SK-N-SH treated with all-trans-retinoic acid at 6 μM for 48 hours (cell line): ENCODE results near the gene MTCL1.

Experiments used
- ATAC-seq: fragments of 200-7000 bp; cut with Tn5 transposase; 3 replicates; pipeline ENCODE4 v1.9.1; 2020; ENCODE audit warnings: mild to moderate bottlenecking, moderate library complexity
- ARNTL ChIP-seq: fragments of 450-650 bp; formaldehyde crosslinking; IDR thresholded peaks from 2 replicates; pipeline ENCODE4 v1.5.0; 2020; ENCODE audit warnings: low read depth, mild to moderate bottlenecking, moderate library complexity, borderline replicate concordance
- BACH2 ChIP-seq: fragments of 250-450 bp; sonication (Bioruptor Pico); IDR thresholded peaks from 2 replicates; pipeline ENCODE4 v1.9.0; 2021; ENCODE audit warnings: mild to moderate bottlenecking, borderline replicate concordance
- CSDC2 ChIP-seq: fragments of 250-450 bp; sonication (Bioruptor Pico); IDR thresholded peaks from 2 replicates; pipeline ENCODE4 v1.5.0; 2020; ENCODE audit warnings: mild to moderate bottlenecking, moderate library complexity
- GLIS3 ChIP-seq: fragments of 250-450 bp; sonication (Bioruptor Pico); IDR thresholded peaks from 2 replicates; pipeline ENCODE4 v1.5.0; 2020; ENCODE audit warnings: mild to moderate bottlenecking, moderate library complexity
- ISL1 ChIP-seq: fragments of 250-450 bp; sonication (Bioruptor Pico); IDR thresholded peaks from 2 replicates; pipeline ENCODE4 v2.1.2; 2022; ENCODE audit warnings: mild to moderate bottlenecking, moderate library complexity
- OSR1 ChIP-seq: fragments of 250-450 bp; sonication (Bioruptor Pico); IDR thresholded peaks from 2 replicates; pipeline ENCODE4 v1.8.0; 2022; ENCODE audit warnings: moderate library complexity, mild to moderate bottlenecking, inconsistent platforms
- PPARA ChIP-seq: fragments of 250-450 bp; sonication (Bioruptor Pico); IDR thresholded peaks from 2 replicates; pipeline ENCODE4 v1.5.0; 2020; ENCODE audit warnings: mild to moderate bottlenecking, borderline replicate concordance
- SNAI2 ChIP-seq: fragments of 250-450 bp; sonication (Bioruptor Pico); IDR thresholded peaks from 2 replicates; pipeline ENCODE4 v1.5.0; 2020; ENCODE audit warnings: mild to moderate bottlenecking, moderate library complexity
- TOX ChIP-seq: fragments of 250-450 bp; sonication (Bioruptor Pico); IDR thresholded peaks from 2 replicates; pipeline ENCODE4 v1.8.0; 2021; ENCODE audit warnings: mild to moderate bottlenecking, moderate library complexity, borderline replicate concordance
- ZFP3 ChIP-seq: fragments of 250-450 bp; sonication (Bioruptor Pico); IDR thresholded peaks from 2 replicates; pipeline ENCODE4 v1.5.0; 2020; ENCODE audit warnings: mild to moderate bottlenecking, moderate library complexity
- ZFP30 ChIP-seq: fragments of 450-650 bp; formaldehyde crosslinking; IDR thresholded peaks from 2 replicates; pipeline ENCODE4 v1.5.0; 2022; ENCODE audit warnings: mild to moderate bottlenecking, moderate library complexity
- ZNF565 ChIP-seq: fragments of 450-650 bp; formaldehyde crosslinking; conservative IDR thresholded peaks from 2 replicates; pipeline ENCODE4 v1.5.0; 2020; ENCODE audit warnings: low read depth, mild to moderate bottlenecking, moderate library complexity
- ZNF70 ChIP-seq: fragments of 450-650 bp; formaldehyde crosslinking; IDR thresholded peaks from 2 replicates; pipeline ENCODE4 v1.5.0; 2020; ENCODE audit warnings: mild to moderate bottlenecking, moderate library complexity
- ZNF8 ChIP-seq: fragments of 450-650 bp; formaldehyde crosslinking; IDR thresholded peaks from 2 replicates; pipeline ENCODE4 v1.5.0; 2020; ENCODE audit warnings: mild to moderate bottlenecking, moderate library complexity
- TF ChIP-seq, protein P1 (sequence below): fragments of 250-450 bp; sonication (Bioruptor Pico); IDR thresholded peaks from 2 replicates; pipeline ENCODE4 v1.5.0; 2020; ENCODE audit warnings: mild to moderate bottlenecking, moderate library complexity
- TF ChIP-seq, protein P2 (sequence below): fragments of 250-450 bp; sonication (Bioruptor Pico); IDR thresholded peaks from 2 replicates; pipeline ENCODE4 v1.8.0; 2021; ENCODE audit warnings: low read depth, mild to moderate bottlenecking, moderate library complexity, borderline replicate concordance
- TF ChIP-seq, protein P3 (sequence below): fragments of 250-450 bp; sonication (Bioruptor Pico); IDR thresholded peaks from 2 replicates; pipeline ENCODE4 v1.8.0; 2020; ENCODE audit warnings: mild to moderate bottlenecking, moderate library complexity, borderline replicate concordance
- TF ChIP-seq, protein P4 (sequence below): fragments of 250-450 bp; sonication (Bioruptor Pico); IDR thresholded peaks from 2 replicates; pipeline ENCODE4 v1.5.1; 2020; ENCODE audit warnings: low read depth, mild to moderate bottlenecking, moderate library complexity

MTCL1 gene

DNA sequence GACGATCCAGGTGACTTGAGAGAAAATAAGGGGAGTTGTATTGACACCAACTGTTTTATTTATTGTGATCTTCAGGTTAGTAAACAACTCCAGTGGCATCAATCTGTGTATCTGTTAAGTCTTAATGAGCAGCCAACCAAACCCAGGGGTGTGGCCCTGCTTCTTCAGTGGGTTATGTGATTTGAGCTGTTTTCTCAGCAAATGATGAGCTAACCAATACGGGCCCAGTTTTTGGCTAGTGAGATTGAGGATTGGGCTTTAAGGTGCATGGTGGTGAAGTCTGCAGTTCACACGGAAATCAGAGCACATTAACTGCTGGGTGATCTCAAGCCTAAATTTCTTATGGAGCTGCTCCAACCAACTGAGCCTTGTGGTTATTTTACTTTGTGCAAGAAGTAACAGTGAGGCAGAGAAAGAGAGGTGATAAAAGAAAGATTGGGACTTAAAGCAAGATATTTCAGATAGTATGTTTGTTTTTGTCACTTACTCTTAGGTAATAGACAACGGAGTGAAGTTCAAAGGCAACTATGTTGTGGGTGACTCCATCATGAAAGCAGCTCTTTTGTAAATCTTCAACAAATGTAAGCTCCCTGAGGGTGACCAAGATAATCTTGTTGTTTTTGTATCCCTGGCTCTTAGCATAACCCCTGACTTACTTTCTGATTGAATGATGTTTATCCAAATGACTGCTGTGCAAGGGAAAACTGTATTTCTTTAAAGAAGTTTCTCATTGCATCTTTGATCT lies 2.4 kb downstream of the MTCL1 start:
- TF ChIP-seq ZFP30 (CRISPR knock-in tag) (no peak), BACH2 (CRISPR knock-in tag) (no peak), PPARA (CRISPR knock-in tag) (no peak)
- peak; percentile 16 for ATAC-seq

DNA sequence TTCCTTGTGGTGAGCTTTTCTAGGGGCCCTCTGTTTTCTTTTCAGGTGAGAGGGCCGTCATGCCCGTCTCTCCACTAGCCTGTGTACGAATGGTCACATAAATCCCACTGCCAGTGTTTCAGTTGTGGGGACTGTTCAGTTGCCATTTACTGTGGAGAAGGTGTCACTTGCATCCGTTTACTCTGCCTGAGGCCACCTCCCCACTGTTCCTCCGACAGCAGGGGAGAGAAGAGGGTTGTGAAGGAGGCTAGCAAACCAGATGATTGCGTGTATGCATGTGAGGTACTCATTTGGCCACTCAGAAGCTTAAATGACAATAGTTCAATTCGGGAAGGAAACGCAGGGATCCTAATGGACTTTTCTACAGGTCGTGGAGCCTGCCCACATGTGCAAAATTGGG lies 3.3 kb downstream of the MTCL1 start:
- no peak for ATAC-seq
- TF ChIP-seq, protein P1, sequence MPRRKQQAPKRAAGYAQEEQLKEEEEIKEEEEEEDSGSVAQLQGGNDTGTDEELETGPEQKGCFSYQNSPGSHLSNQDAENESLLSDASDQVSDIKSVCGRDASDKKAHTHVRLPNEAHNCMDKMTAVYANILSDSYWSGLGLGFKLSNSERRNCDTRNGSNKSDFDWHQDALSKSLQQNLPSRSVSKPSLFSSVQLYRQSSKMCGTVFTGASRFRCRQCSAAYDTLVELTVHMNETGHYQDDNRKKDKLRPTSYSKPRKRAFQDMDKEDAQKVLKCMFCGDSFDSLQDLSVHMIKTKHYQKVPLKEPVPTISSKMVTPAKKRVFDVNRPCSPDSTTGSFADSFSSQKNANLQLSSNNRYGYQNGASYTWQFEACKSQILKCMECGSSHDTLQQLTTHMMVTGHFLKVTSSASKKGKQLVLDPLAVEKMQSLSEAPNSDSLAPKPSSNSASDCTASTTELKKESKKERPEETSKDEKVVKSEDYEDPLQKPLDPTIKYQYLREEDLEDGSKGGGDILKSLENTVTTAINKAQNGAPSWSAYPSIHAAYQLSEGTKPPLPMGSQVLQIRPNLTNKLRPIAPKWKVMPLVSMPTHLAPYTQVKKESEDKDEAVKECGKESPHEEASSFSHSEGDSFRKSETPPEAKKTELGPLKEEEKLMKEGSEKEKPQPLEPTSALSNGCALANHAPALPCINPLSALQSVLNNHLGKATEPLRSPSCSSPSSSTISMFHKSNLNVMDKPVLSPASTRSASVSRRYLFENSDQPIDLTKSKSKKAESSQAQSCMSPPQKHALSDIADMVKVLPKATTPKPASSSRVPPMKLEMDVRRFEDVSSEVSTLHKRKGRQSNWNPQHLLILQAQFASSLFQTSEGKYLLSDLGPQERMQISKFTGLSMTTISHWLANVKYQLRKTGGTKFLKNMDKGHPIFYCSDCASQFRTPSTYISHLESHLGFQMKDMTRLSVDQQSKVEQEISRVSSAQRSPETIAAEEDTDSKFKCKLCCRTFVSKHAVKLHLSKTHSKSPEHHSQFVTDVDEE (CRISPR knock-in tag) = no peak
- no peak for TF ChIP-seq ARNTL
- TF ChIP-seq ZNF70 = no peak
- TF ChIP-seq, protein P2, sequence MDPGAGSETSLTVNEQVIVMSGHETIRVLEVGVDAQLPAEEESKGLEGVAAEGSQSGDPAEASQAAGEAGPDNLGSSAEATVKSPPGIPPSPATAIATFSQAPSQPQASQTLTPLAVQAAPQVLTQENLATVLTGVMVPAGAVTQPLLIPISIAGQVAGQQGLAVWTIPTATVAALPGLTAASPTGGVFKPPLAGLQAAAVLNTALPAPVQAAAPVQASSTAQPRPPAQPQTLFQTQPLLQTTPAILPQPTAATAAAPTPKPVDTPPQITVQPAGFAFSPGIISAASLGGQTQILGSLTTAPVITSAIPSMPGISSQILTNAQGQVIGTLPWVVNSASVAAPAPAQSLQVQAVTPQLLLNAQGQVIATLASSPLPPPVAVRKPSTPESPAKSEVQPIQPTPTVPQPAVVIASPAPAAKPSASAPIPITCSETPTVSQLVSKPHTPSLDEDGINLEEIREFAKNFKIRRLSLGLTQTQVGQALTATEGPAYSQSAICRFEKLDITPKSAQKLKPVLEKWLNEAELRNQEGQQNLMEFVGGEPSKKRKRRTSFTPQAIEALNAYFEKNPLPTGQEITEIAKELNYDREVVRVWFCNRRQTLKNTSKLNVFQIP = no peak
- no peak for TF ChIP-seq TOX (CRISPR knock-in tag)
- TF ChIP-seq, protein P3, sequence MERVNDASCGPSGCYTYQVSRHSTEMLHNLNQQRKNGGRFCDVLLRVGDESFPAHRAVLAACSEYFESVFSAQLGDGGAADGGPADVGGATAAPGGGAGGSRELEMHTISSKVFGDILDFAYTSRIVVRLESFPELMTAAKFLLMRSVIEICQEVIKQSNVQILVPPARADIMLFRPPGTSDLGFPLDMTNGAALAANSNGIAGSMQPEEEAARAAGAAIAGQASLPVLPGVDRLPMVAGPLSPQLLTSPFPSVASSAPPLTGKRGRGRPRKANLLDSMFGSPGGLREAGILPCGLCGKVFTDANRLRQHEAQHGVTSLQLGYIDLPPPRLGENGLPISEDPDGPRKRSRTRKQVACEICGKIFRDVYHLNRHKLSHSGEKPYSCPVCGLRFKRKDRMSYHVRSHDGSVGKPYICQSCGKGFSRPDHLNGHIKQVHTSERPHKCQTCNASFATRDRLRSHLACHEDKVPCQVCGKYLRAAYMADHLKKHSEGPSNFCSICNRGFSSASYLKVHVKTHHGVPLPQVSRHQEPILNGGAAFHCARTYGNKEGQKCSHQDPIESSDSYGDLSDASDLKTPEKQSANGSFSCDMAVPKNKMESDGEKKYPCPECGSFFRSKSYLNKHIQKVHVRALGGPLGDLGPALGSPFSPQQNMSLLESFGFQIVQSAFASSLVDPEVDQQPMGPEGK (CRISPR knock-in tag) = no peak
- TF ChIP-seq BACH2 (CRISPR knock-in tag) = no peak
- no peak for TF ChIP-seq PPARA (CRISPR knock-in tag)
- TF ChIP-seq, protein P4, sequence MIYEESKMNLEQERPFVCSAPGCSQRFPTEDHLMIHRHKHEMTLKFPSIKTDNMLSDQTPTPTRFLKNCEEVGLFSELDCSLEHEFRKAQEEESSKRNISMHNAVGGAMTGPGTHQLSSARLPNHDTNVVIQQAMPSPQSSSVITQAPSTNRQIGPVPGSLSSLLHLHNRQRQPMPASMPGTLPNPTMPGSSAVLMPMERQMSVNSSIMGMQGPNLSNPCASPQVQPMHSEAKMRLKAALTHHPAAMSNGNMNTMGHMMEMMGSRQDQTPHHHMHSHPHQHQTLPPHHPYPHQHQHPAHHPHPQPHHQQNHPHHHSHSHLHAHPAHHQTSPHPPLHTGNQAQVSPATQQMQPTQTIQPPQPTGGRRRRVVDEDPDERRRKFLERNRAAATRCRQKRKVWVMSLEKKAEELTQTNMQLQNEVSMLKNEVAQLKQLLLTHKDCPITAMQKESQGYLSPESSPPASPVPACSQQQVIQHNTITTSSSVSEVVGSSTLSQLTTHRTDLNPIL (CRISPR knock-in tag) = no peak
- TF ChIP-seq ZFP3 (CRISPR knock-in tag) = no peak
- TF ChIP-seq SNAI2 (CRISPR knock-in tag) = no peak
- no peak for TF ChIP-seq ZNF565 (CRISPR knock-in tag)

DNA sequence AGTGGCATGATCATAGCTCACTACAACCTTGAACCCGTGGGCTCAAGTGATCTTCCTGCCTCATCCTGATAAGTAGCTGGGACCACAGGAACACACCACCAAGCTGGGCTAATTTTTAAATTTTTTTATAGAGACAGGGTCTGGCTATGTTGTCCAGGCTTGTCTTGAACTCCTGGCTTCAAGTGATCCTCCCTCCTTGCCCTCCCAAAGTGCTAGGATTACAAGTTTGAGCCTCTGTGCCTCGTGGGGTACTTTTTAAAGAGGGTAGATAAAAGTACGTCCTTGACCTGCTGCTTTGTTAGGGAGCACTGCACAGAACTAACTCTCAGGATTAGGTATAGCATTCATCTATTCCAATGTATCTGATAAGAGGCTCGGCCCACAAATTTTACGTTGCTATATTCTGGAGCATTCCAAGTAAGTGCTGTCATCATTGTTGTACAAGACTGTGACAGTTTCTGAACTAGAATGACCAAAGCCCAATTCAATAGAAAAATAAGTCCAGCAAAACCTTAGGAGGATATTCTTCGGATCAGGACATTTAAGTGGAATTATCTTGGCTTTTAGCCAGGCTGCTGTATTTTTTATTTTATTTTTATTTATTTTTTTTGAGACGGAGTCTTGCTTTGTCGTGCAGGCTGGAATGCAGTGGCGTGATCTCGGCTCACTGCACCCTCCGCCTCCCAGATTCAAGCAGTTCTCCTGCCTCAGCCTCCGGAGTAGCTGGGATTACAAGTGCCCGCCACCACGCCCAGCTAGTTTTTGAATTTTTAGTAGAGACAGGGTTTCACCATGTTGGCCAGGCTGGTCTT lies 4.1 kb downstream of the MTCL1 start:
- TF ChIP-seq SNAI2 (CRISPR knock-in tag) (no peak), BACH2 (CRISPR knock-in tag) (no peak), ZNF565 (CRISPR knock-in tag) (no peak), OSR1 (CRISPR knock-in tag) (no peak), ZFP30 (CRISPR knock-in tag) (no peak), ISL1 (CRISPR knock-in tag) (no peak), ZNF8 (CRISPR knock-in tag) (no peak), ARNTL (no peak), ZFP3 (CRISPR knock-in tag) (no peak), CSDC2 (no peak), GLIS3 (no peak), TOX (CRISPR knock-in tag) (no peak)
- TF ChIP-seq, protein P4 (CRISPR knock-in tag) = no peak
- TF ChIP-seq, protein P3 (CRISPR knock-in tag) = no peak
- TF ChIP-seq, protein P2 = no peak
- no peak for ATAC-seq
